AG04450 (cell line): ENCODE results near the gene CAMK2D. TPM values are rescaled to one million over a fixed set of nuclear protein-coding genes. Genes with fewer than 3 reads are reported as not detected.

ENCODE experiments used
- CTCF ChIA-PET: fragments of 300-600, 350-600 bp; formaldehyde crosslinking; extraction: SDS; loops from one replicate; lab custom pipeline; 2022; ENCODE audit warnings: antibody characterized with exemption, inconsistent platforms; lab: Charles Lee
- POLR2A ChIA-PET: fragments of 350-600 bp; formaldehyde crosslinking; extraction: SDS; loops from one replicate; lab custom pipeline; 2021; ENCODE audit warnings: antibody characterized with exemption, inconsistent platforms; lab: Yijun Ruan, JAX
- DNase-seq: peaks from one replicate; pipeline ENCODE4 v3.0.0-alpha.2; 2011; ENCODE audit warnings: low read depth, low spot score
- H3K27ac ChIP-seq: one replicate; pipeline ENCODE4 v1.5.1; 2012; ENCODE audit warnings: low read depth, low read length, control low read depth
- H3K27me3 ChIP-seq: one replicate; pipeline ENCODE4 v1.6.0; 2012; ENCODE audit warnings: low read length; ENCODE audit not compliant: control insufficient read depth, insufficient read depth
- H3K4me3 ChIP-seq: 2 replicates; pipeline ENCODE4 v1.5.1; 2011; ENCODE audit warnings: mild to moderate bottlenecking, low read depth, low read length, control low read depth
- H3K9me3 ChIP-seq: 2 replicates; pipeline ENCODE4 v1.5.1; 2012; ENCODE audit warnings: low read length; ENCODE audit not compliant: control insufficient read depth, insufficient read depth
- CTCF ChIP-seq: IDR thresholded peaks from 2 replicates; pipeline ENCODE4 v1.5.1; 2011; ENCODE audit warnings: low read depth, low read length, control low read depth, inconsistent platforms
- polyA plus RNA-seq: library from polyadenylated mRNA; depleted of rRNA; stranded (reverse); fragments of >200 nt; gene quantifications from 2 replicates; pipeline ENCODE4 v1.2.3, GENCODE V29; 2011

CAMK2D gene
- polyA plus RNA-seq, 1 experiment: 105 TPM

- CTCF ChIA-PET: interaction anchor here (1.5 to 1.6 kb wide), 2 partner anchors 12 to 96 kb away, joined by 3 read pairs; no protein-coding TSS in a partner anchor
- TF ChIP-seq CTCF: no peak
- POLR2A ChIA-PET: interaction anchor here (1.1 kb wide), 1 partner anchor 42 kb away, joined by 3 read pairs; no protein-coding TSS in a partner anchor
- no peaks in the 10 kb centered on the region for H3K9me3 ChIP-seq
- H3K27me3 ChIP-seq: no peaks in the 10 kb centered on the region
- no peak overlapping the region for H3K27ac ChIP-seq
- H3K4me3 ChIP-seq: no peak overlapping the region
- no peak for DNase-seq
Measured at GRCh38 chr4:113643505-113643904, 118.0 kb downstream of the CAMK2D start.

DNA sequence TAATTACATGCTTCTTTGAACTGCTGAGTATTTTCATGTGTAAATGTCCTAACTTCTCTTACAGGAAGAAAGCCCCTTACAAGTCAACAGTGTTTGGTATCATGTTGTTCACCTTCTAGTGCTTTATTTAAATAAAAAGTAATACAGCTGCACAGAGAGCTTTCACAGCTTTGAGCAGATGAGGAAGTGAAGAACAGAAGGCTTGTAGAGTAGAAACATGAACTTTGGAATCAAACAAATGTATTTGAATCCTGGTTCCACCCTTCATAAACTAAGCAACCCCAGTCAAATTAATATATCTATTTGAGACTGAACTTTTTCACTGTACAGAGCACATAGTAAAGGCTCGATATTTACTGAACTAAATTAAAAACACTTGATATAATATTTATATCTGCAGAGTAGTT is 120.5 kb downstream of the CAMK2D start:
- TF ChIP-seq CTCF: no peak
- Histone ChIP-seq H3K9me3 (no peaks in the 10 kb centered on the region), H3K4me3 (no peak overlapping the region), H3K27me3 (no peaks in the 10 kb centered on the region), H3K27ac (no peak overlapping the region)
- DNase-seq: no peak
- POLR2A ChIA-PET: no interaction called here
- CTCF ChIA-PET: interaction anchor here (1.6 kb wide), 1 partner anchor 8 kb away, joined by 3 read pairs; no protein-coding TSS in a partner anchor

GRCh38 chr4:113639326-113639725 is 122.2 kb downstream of the CAMK2D start:
- Histone ChIP-seq H3K27ac (no peak overlapping the region), H3K4me3 (no peak overlapping the region), H3K9me3 (no peaks in the 10 kb centered on the region), H3K27me3 (no peaks in the 10 kb centered on the region)
- ChIA-PET CTCF (no interaction called here), POLR2A (no interaction called here)
- no peak for TF ChIP-seq CTCF
- DNase-seq: no peak

GRCh38 chr4:113638562-113638832 is 123.0 kb downstream of the CAMK2D start:
- DNase-seq: no peak
- POLR2A ChIA-PET: no interaction called here
- TF ChIP-seq CTCF: no peak
- H3K27ac ChIP-seq: no peak overlapping the region
- H3K27me3 ChIP-seq: no peaks in the 10 kb centered on the region
- H3K9me3 ChIP-seq: no peaks in the 10 kb centered on the region
- CTCF ChIA-PET: interaction anchor here (0.7 kb wide), 1 partner anchor 304 kb away, joined by 4 read pairs; no protein-coding TSS in a partner anchor
- no peak overlapping the region for H3K4me3 ChIP-seq

DNA sequence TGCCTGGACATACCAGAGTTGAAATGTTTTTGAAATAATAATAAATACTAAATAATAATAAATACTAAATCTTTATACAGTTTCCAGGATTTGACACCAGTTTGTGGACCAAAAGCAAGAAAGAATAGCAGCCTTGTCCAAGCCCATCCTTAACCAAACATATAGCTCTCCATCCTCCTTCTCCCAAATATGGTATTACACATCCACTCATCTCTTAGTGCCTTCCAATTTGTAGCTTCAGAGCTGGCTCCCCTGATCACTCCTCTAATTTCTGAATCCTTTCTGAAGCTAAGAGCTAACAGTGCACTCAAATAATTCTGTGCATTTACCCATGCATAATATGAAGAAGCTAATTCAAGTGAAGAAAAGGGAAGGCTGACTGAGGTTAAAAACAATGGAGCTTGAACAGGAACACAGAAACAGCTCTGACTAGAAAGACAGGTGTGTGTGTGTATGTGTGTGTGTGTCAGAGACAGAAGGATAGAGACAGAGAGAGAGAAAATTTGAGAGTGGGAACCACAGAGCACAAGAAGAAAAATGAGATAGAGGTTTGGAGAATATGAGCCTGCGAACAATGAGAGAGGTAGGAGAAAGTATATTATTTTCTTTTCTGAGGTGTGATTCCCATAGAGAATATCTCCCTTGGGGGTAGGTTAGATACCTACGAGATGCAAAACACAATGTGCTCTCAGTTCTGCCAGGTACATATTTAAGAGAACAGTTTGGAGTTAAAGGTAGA is 123.5 kb downstream of the CAMK2D start:
- H3K27me3 ChIP-seq: no peaks in the 10 kb centered on the region
- no peak overlapping the region for H3K4me3 ChIP-seq
- no peak overlapping the region for H3K27ac ChIP-seq
- ChIA-PET CTCF (interaction anchor here (0.7 kb wide), 1 partner anchor 304 kb away, joined by 4 read pairs; no protein-coding TSS in a partner anchor), POLR2A (no interaction called here)
- DNase-seq: no peak
- no peak for TF ChIP-seq CTCF
- no peaks in the 10 kb centered on the region for H3K9me3 ChIP-seq
